IPS-NIHi7 (cell line): Measurements from ENCODE around the gene TNFRSF21.
"Not testable (repeated sequence)": the region's sequence is repeated elsewhere in the genome, so short reads cannot be mapped to it uniquely, and the experiment has no call there.

Experiments used
- DNase-seq: peaks from one replicate; pipeline ENCODE4 v3.0.0; 2012; ENCODE audit warnings: mixed read lengths; ENCODE audit errors: extremely low spot score

TNFRSF21 gene

GRCh38 chr6:47323321-47323720, 13.6 kb upstream of the TNFRSF21 start:
- DNase-seq = no peak

DNA sequence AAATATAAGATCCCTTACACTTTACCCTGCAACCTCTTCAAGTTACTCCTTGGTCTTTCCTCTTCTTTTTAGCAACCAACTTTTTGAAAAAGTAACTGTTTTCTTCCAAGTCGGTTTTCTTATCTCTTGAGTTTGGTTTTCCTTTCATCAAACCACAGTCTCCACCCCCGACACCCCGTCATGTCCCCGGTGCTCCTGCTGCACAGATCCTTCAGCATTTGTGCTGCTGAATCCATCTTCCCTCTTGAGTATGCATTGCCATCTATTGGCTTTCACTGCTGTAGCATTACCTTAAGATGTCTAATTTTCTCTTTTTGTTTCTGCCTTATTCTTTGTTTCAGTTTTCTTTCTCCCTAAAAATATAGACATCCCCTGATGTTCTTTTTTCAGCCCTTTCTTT, 11.9 kb upstream of the TNFRSF21 start:
- DNase-seq = no peak

GRCh38 chr6:47319867-47320266, 10.2 kb upstream of the TNFRSF21 start:
- no peak for DNase-seq

DNA sequence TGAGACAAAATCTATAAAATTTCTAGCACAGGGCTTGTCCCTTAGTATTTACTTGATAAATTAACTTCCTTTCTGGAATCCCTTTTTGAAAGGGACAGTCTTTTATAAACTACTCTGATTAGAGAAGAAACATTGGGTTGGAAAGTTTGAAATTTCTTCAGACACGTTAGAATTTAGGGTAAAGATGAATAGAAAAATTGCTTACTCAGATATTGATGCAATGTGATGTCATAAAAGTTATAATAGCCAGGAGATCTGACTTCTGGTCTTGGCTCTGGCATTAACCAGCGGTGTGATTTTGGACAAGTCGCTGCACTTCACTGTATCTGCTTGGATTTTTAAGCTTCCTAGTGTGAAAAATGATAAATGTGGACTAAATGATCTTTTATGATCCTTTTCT, 9.7 kb upstream of the TNFRSF21 start:
- no peak for DNase-seq

GRCh38 chr6:47318236-47318989, 8.7 kb upstream of the TNFRSF21 start:
- DNase-seq = no peak

- DNase-seq = not testable (repeated sequence)
Observed at GRCh38 chr6:47315181-47315580, 5.5 kb upstream of the TNFRSF21 start.

GRCh38 chr6:47310131-47310480, 401 bp upstream of the TNFRSF21 start:
- DNase-seq = no peak

DNA sequence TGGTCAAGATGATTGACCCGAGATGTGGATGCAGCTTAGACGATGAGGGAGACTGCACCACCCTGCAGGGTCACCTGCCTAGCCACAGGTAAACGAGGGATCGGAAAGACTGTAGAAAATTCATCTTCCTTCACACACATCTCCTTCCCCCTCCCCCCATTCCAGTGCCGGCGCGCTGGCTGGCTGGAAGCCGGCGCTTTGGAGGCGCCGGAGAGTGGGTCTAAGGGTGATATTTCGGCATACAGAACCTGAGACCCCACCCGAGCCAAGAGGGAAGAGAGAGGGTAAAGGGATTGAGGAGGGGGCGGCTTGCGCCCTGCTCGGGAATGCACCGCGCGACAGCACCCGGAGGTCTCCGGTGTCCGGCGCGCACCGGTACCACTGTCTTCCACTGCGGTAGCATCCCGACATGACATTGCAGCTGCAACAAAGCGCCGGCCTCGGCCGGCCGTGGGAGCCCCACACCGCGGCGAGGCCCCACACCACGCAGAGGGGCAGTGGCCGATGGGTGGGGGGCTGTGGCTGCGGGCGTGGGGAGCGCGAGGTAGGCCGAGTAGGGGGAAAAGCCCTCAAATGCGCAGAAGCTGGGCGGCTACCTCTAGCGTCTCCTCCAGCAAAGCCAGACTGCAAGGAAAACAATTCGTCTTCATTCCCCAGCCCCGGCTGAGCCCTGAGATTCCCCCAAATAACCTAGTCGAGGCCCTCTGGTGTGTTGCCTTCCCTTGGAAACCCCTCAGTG, 984 bp downstream of the TNFRSF21 start:
- DNase-seq = peak; percentile 39

DNA sequence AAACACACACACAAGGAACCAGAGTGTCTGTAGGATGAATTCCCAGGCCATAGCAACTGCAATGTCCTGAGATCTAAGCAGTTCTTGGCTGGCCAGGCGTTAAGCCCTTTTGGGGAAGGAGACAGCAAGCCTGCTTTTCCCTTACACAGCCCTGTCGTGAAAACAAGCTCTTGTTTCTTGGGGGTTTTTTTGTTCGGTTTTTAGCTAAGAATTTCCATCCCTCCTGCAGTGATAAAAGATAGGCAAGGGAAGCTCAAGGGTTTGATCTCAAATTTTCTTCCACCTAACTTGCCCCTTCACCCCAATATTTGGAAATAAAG, 1.5 kb downstream of the TNFRSF21 start:
- DNase-seq = no peak

DNA sequence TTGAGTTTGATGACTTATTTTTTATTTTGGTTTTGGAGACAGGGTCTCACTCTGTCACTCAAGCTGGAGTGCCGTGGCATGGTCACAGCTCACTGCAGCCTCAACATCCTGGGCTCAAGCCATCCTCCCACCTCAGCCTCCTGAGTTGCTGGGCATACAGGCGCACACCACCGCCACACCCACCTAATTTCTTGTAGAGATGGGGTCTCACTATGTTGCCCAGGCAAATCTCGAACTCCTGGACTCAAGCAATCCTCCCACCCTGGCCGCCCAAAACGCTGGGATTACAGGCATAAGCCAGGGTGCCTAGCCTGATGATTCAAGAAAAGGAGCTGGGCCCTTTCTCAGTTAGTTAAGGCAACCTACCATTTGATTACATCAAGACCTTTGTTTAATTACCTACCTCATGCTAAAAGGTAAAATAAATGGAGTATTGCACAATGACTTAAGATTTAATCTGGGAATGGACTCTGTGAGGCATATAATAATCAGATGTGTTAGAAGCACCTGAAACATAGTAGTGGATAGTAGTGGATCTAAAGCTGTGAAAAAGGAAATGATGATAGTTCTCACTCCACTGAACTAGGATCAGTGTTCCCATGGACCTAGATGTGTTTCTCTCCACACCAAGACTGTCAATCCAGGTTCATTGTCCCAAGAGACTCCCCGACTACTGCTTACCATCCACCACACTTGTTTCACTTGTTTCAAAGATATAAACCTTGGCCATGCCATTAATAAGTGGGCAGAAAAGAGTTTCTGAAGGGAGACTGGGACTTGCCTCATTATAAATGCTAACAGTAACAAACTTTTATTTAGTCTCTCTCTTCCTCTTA, 2.1 kb downstream of the TNFRSF21 start:
- DNase-seq = no peak

DNA sequence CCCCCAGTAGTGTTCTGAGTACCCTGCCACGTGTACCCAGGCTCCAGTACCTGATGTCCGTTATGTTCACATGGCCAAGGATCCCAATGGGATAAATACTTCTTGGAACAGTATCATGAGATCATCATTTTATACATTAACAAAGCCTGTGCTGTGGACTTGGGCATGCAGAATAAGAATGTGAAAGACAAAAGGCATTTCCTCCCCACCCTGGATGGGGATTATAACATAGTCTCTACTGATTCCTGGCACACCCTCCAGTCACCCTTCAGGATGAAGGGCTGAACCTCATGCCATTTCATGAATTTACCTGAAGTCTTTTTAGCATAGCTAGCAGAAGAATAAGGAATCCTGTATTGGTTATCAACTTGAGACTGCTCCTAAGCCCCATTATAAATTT, 2.8 kb downstream of the TNFRSF21 start:
- no peak for DNase-seq

DNA sequence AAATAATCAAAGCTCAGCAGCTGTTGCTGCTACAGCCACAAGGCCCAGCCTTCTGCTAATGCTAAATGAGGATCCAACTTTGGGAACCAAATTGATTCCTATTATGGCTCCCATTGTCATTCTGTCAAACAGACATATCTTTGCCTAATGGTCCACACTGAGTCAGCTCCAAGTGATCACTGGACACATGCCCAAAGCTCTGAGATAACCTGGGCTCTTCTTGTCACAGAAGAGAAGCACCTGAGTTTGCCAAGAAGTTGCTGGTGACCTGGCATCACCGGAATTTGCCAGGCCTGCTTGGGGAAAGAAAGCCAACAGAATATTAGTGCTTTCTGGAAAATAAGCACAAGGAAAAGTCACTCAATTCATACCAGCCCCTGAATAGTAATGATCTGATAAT, 5.8 kb downstream of the TNFRSF21 start:
- DNase-seq = no peak

DNA sequence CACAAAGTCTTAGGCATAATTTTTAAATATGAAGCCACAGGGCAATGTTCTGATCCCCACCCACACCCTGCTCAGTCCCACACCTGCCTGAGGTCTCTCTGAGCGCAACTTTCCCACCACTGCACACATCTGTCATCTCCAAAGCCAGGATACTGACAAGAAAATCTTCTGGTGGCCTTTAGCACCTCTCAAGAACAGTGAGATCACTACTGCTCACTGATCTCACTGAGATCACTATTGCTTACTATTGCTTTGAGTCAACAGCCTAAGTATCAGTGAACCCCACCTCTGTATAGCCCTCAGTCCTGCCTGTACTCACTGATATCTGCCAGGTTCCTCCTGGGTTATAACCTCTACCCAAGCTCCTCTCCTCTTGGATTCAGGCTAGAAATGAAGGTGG, 6.4 kb downstream of the TNFRSF21 start:
- no peak for DNase-seq

- DNase-seq = no peak
Observed at GRCh38 chr6:47302043-47302442, 7.7 kb downstream of the TNFRSF21 start.

GRCh38 chr6:47301441-47301840, 8.3 kb downstream of the TNFRSF21 start:
- no peak for DNase-seq

DNA sequence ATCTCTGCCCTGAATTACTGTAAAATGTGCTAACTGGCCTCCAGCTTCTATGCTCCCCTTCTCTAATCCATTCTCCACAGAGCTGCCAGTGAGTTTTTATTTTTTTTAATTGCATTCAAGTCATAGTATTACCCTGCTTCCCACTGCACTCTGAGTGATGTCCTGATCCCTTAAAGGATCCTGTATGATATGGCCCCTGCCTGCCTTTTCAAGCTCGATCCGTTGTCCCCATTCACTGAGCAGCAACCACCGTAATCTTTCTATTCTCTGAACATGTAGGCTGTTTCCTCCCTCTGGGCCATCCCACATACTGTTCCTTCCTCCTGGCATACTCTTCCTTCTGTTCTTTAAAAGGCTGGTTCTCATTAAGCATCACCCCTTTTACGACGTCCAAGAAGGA, 9.3 kb downstream of the TNFRSF21 start:
- DNase-seq = no peak

GRCh38 chr6:47299965-47300364, 9.7 kb downstream of the TNFRSF21 start:
- DNase-seq = no peak

DNA sequence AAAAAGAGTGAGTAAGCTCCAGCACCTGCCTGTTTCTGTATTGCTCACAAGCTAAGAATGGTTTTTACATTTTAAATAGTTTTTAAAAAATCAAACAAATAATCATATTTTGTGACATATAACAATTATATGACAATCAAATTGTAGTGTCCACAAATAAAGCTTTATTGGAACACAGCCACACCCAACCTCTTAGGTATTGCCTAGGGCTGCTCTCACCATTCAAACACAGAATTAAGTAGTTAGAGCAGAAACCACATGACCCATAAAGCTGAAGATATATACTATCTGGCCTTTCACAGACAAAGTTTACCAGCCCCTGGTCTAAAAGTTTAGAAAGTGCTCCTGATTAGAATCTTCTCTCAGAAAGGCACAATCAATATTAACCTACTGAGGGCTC, 11.2 kb downstream of the TNFRSF21 start:
- no peak for DNase-seq

DNA sequence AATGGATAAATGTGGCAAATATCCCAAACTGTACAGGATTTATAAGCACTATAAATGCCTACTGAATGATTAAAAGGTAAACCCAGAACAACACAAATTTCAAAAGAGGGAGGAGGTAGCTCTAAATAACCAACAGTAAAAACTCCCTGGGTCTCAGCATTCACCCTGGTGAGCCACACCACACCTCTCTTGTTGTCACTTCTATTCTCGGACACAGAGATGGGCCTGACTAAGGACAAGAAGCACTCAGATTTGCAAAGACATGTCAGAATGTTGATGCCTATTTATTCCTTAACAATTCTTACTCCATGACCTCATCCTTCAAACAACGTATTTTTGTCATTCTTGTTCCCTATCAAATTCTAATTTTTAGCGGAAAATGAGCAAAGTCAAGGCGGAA, 14.7 kb downstream of the TNFRSF21 start:
- no peak for DNase-seq

- DNase-seq = no peak
Observed at GRCh38 chr6:47292944-47293343, 16.8 kb downstream of the TNFRSF21 start.

DNA sequence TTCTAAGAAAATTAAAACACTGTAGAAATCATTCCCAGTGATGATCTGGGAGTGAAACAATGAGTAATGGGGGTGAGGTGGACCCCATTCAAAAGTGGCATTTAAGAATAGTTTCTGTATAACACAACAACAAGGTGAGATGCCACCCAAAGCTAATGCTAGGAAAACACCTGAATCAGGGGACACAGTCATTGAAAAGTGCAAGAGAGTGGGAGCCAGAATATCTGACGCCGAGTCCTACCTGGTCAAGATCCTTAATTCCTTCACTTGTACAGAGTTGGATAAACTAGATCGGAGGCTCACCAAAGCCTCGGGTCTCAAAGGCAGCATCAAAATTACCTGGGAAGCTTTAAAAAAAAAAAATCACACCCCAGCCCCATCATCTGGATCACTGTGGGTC, 17.7 kb downstream of the TNFRSF21 start:
- DNase-seq = no peak

GRCh38 chr6:47290124-47290834, 19.4 kb downstream of the TNFRSF21 start:
- DNase-seq = no peak
